GM20000 (cell line): ENCODE results near the gene MGAT4A.

Source experiments
- DNase-seq: peaks from one replicate; pipeline ENCODE4 v3.0.0; 2012; ENCODE audit warnings: low spot score
- CTCF ChIP-seq: IDR thresholded peaks from 2 replicates; pipeline ENCODE4 v1.5.1; 2012; ENCODE audit warnings: mild to moderate bottlenecking, control low read depth; ENCODE audit errors: extremely low read depth, missing control alignments

Gene MGAT4A

GRCh38 chr2:98654699-98655495 is 76.0 kb downstream of the MGAT4A start:
- TF ChIP-seq CTCF, result no peak
- DNase-seq, result no peak

- DNase-seq, result no peak
- TF ChIP-seq CTCF, result no peak
Observed at GRCh38 chr2:98650998-98651397, 79.9 kb downstream of the MGAT4A start.

GRCh38 chr2:98649992-98650375 is 80.9 kb downstream of the MGAT4A start:
- TF ChIP-seq CTCF, result no peak
- no peak for DNase-seq

- TF ChIP-seq CTCF, result peak; percentile 96
- DNase-seq, result peak; percentile 51
Observed at GRCh38 chr2:98649135-98649991, 81.6 kb downstream of the MGAT4A start.

- DNase-seq, result no peak
- no peak for TF ChIP-seq CTCF
Observed at GRCh38 chr2:98648451-98648850, 82.5 kb downstream of the MGAT4A start.

GRCh38 chr2:98647636-98648035 is 83.3 kb downstream of the MGAT4A start:
- no peak for TF ChIP-seq CTCF
- DNase-seq, result no peak

- no peak for DNase-seq
- no peak for TF ChIP-seq CTCF
Observed at GRCh38 chr2:98643496-98644100, 87.3 kb downstream of the MGAT4A start.
